ENCODE results near the gene SCUBE3. TPM values are rescaled to one million over a fixed set of nuclear protein-coding genes. Genes with fewer than 3 reads are reported as not detected.

The SCUBE3 gene
- total RNA-seq, 1 donor from 2014 or later = 0.02 TPM

DNA sequence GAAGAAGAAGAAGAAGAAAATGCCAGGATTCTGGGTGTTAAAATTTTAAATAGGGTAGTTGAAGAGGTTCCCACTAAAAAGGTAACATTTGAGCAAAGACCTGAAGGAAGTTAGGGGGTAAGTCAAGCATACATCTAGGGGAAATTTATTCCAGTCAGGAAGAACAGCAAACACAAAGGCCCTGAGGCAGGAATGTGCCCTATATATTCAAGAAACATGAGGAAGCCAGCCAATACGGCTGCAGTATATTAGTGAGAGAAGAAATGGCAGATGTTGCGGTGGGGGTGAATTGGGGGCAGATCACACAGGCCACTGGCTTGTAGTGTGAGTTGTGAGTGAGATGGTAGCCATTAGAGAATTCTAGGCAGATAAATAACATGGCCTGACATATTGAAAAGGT lies 51.8 kb downstream of the SCUBE3 start:
- no peaks in the 10 kb centered on the region for H3K27me3 Mint-ChIP-seq
- DNase-seq = no peak
- intact Hi-C loops (cut with micrococcal nuclease) = no loop called here
- H3K36me3 Mint-ChIP-seq (ENCODE audit: low read depth) = peaks cover 7% of the 10 kb centered on the region
- H3K4me3 Mint-ChIP-seq = no peak overlapping the region
- H3K27ac Mint-ChIP-seq = no peak overlapping the region
- H3K9me3 Mint-ChIP-seq = no peaks in the 10 kb centered on the region
- peaks cover 21% of the 10 kb centered on the region for H3K4me1 Mint-ChIP-seq

DNA sequence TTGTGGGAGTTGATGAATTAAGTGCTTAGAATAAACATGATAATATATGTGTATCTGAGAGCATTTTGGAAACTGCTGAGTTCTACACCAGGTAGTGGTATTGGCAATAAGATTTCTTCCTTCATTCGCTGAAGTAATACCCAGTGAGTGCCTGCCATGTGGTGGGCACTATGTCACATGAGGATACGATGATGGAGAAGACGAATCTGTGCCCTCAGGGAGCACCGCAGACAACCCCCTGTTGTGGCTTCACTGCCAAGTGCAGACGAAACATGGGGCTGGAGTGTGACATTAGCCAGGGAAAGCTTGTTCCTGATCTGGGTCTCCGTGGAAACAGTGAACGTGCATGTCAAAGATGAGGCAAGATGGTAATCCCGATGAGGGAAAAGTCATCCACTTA lies 53.7 kb downstream of the SCUBE3 start:
- intact Hi-C loops (cut with micrococcal nuclease) = no loop called here
- H3K27me3 Mint-ChIP-seq = no peaks in the 10 kb centered on the region
- peaks cover 13% of the 10 kb centered on the region for H3K4me1 Mint-ChIP-seq
- H3K27ac Mint-ChIP-seq = no peak overlapping the region
- H3K4me3 Mint-ChIP-seq = no peak overlapping the region
- no peaks in the 10 kb centered on the region for H3K9me3 Mint-ChIP-seq
- peaks cover 11% of the 10 kb centered on the region for H3K36me3 Mint-ChIP-seq (ENCODE audit: low read depth)
- DNase-seq = no peak

DNA sequence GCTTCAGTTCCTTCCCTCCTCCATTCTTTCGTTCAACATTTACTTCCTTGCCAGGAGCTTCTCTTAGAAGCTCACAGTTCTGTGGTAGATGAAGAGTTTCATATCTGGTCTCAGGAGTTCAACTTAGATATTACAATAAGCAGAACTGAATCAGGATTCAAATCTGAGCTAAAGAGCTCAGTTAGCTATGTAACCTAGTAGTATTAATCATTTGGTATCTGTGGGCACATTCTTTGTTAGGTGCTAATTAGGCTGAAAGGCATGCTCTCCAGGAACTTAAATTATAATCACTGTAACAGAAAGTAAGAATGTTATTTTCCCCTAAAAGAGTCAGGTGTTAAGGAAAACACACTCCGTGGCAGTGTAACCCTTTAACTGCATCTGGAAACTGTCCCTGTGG lies 54.1 kb downstream of the SCUBE3 start:
- Mint-ChIP-seq H3K4me1 (peaks cover 8% of the 10 kb centered on the region), H3K9me3 (no peaks in the 10 kb centered on the region)

DNA sequence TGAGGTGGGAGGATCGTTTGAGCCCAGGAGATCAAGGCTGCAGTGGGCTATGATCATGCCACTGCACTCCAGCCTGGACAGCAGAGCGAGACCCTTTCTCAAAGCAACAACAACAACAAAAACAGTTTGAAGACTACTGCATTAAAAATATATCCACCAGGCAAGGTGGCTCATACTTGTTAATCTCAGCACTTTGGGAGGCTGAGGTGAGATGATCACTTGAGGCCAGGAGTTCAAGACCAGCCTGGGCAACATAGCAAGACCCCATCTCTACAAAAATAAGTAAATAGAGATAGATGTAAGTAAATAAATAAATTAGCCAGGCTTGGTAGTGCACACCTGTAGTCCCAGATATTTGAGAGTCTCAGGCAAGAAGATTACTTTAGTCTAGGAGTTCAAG lies 58.2 kb downstream of the SCUBE3 start:
- Mint-ChIP-seq H3K9me3 (no peaks in the 10 kb centered on the region), H3K27me3 (no peaks in the 10 kb centered on the region), H3K4me3 (no peak overlapping the region), H3K36me3 (ENCODE audit: low read depth) (peaks cover 13% of the 10 kb centered on the region), H3K27ac (no peak overlapping the region), H3K4me1 (peaks cover 5% of the 10 kb centered on the region)
- DNase-seq = no peak
- intact Hi-C loops (cut with micrococcal nuclease) = no loop called here

More for the DNA sequence above, 54.1 kb downstream of the SCUBE3 start:
- H3K36me3 Mint-ChIP-seq (ENCODE audit: low read depth) = peaks cover 11% of the 10 kb centered on the region
- H3K4me3 Mint-ChIP-seq = no peak overlapping the region
- no peak for DNase-seq
- no peaks in the 10 kb centered on the region for H3K27me3 Mint-ChIP-seq
- intact Hi-C loops (cut with micrococcal nuclease) = no loop called here
- H3K27ac Mint-ChIP-seq = no peak overlapping the region

DNA sequence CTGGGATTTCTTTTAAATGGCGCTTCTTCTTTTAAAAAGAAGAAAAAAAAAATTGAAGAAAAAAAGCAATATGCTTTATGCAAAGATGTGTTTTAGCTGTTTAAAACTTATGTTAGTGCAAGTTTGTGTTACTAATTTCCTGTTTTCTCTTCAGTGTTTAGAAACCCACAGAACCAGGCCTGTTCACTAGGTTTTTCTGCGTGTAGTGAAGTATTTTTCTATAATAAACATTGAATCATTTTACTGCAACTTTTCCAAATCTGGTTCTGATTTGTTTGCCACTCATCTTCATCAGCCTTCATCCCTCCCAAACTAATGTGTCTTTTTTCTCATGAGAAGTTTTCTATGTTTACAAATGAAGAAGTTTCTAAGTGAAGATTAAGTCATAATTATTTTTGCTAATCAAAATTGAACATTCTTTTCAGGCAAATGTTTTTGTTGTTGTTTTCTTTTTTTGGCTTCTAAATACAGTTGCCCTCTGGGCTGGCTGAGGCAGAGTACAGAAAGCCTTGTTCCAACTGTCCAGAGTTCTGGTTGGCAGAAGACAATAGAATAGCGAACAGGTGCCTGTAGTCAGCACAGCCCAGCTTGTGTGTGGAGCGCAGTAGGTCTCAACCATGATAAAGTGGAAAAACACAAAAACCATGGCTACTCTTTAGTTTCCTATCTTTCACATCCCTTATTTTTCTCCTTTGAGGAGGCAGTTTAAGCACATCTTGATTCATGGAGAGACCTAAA lies 60.2 kb downstream of the SCUBE3 start:
- H3K4me3 Mint-ChIP-seq = no peak overlapping the region

DNA sequence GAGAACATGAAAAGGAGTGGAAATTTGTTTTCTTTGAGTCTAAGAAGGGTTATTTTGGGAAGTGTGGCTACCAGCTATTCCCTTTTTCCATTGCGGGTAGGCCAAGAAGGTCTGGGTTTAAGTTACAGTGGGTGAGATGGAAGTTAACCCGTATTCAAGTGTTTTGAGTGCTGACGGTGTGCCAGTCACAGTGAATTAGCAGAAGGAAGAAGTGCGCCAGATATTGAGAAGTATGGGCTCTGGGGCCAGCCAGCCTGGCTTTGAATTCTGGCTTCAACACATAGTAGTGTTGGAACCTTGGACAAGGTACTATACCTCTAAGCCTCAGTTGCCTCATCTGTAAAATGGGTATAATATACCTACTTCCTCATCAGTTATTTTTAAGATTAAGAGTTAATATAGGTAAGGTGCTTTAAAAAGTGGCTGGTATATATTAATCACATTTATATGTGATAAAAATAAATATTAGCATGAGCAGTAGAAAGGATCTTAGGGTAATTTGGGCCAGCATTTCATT lies 62.0 kb downstream of the SCUBE3 start:
- no peak overlapping the region for H3K4me3 Mint-ChIP-seq
- no peak for DNase-seq
- peaks cover 6% of the 10 kb centered on the region for H3K36me3 Mint-ChIP-seq (ENCODE audit: low read depth)
- H3K27ac Mint-ChIP-seq = no peak overlapping the region
- H3K27me3 Mint-ChIP-seq = no peaks in the 10 kb centered on the region
- peaks cover 2% of the 10 kb centered on the region for H3K4me1 Mint-ChIP-seq
- intact Hi-C loops (cut with micrococcal nuclease) = no loop called here
- H3K9me3 Mint-ChIP-seq = no peaks in the 10 kb centered on the region

More for the DNA sequence above, 60.2 kb downstream of the SCUBE3 start:
- DNase-seq = no peak
- Mint-ChIP-seq H3K9me3 (no peaks in the 10 kb centered on the region), H3K36me3 (ENCODE audit: low read depth) (peaks cover 9% of the 10 kb centered on the region), H3K27me3 (no peaks in the 10 kb centered on the region), H3K4me1 (peaks cover 2% of the 10 kb centered on the region), H3K27ac (no peak overlapping the region)
- intact Hi-C loops (cut with micrococcal nuclease) = no loop called here

DNA sequence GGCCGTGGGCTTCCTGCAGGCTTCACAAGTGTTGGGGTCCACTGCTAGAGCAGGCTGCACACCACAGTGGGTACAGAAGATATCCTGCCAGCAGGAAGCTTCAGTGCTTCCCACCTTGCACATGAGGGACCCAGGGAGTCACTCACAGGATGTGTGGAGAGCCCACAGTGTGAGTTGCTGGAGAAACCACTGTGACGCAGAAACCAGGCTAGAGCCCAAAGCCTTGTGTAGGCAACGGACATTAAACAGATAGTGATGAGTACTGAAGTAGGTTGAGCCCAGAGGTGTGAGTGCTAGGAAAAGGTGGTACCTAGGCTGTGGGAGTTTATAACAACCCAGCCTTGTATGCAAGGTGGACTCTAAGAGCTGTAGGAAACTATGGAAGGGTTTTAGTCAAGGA lies 65.0 kb downstream of the SCUBE3 start:
- Mint-ChIP-seq H3K4me3 (no peak overlapping the region), H3K36me3 (ENCODE audit: low read depth) (peaks cover 20% of the 10 kb centered on the region), H3K9me3 (no peaks in the 10 kb centered on the region), H3K27me3 (no peaks in the 10 kb centered on the region), H3K4me1 (peaks cover 2% of the 10 kb centered on the region), H3K27ac (no peak overlapping the region)
- DNase-seq = no peak
- intact Hi-C loops (cut with micrococcal nuclease) = no loop called here

DNA sequence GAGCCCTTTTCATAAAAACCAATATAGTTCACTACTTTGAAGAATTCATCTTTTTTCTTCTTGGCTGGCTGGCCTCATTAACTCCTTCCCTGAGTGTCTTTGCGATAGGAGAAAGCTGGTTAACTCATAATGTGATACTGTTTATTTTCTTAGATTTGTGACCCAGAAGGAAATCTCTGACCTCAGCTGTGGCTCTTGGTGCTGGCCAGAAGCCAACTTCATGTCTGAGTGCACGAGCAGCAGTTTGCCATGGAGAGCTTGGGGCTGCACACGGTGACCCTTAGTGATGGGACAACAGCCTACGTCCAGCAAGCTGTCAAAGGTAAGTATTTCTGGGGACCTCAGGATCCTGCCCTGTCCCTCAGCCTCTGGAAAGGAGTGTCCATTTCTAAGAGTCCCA lies 67.1 kb downstream of the SCUBE3 start:
- Mint-ChIP-seq H3K27me3 (no peaks in the 10 kb centered on the region), H3K4me3 (no peak overlapping the region)
- intact Hi-C loops (cut with micrococcal nuclease) = no loop called here

DNA sequence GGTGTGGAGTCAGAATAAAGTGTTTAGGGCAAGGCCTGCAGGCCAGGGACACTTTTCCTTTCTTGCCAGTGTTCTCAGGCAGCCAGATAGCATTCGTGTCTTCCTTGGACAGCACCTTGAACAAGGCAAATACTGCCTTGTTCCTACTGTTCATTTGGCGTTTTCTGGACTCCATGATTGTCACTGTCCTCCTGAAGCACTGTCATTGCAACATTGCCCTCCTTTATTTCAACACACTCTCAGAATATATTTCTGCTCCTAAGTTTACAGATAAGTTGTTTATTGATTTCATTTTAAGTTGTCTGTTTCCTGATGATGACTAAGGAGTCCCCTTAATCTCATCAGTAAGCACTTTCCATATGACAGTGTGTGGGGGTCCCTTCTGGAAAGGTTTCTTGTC lies 68.7 kb downstream of the SCUBE3 start:
- Mint-ChIP-seq H3K9me3 (no peaks in the 10 kb centered on the region), H3K36me3 (ENCODE audit: low read depth) (peaks cover 30% of the 10 kb centered on the region), H3K27me3 (no peaks in the 10 kb centered on the region), H3K27ac (no peak overlapping the region), H3K4me3 (no peak overlapping the region), H3K4me1 (no peaks in the 10 kb centered on the region)
- no peak for DNase-seq
- intact Hi-C loops (cut with micrococcal nuclease) = no loop called here

More for the DNA sequence above, 67.1 kb downstream of the SCUBE3 start:
- no peak for DNase-seq
- Mint-ChIP-seq H3K9me3 (no peaks in the 10 kb centered on the region), H3K27ac (no peak overlapping the region), H3K4me1 (no peaks in the 10 kb centered on the region), H3K36me3 (ENCODE audit: low read depth) (peaks cover 23% of the 10 kb centered on the region)

DNA sequence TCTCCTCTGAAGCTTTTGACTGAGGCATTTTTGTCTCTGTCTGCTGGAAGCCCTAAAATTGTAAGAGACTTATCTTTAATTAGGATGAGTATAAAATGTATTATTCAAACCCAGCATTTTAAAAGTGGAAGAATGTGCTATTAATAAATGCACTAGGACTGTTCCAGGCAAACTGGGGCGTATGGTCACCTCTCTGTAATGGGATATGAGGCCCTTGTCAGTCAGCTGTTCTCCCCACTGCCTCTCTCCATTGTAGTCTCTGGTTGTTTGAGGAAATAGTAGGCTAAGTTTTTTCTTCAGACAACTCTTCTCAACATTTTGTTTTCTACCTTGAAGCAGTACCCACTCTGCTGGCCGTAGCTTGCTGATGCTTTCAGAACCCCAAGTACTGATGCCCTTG lies 69.6 kb downstream of the SCUBE3 start:
- Mint-ChIP-seq H3K4me3 (no peak overlapping the region), H3K36me3 (ENCODE audit: low read depth) (peaks cover 30% of the 10 kb centered on the region), H3K27ac (no peak overlapping the region), H3K9me3 (no peaks in the 10 kb centered on the region), H3K27me3 (no peaks in the 10 kb centered on the region), H3K4me1 (no peaks in the 10 kb centered on the region)
- DNase-seq = no peak
- intact Hi-C loops (cut with micrococcal nuclease) = no loop called here

DNA sequence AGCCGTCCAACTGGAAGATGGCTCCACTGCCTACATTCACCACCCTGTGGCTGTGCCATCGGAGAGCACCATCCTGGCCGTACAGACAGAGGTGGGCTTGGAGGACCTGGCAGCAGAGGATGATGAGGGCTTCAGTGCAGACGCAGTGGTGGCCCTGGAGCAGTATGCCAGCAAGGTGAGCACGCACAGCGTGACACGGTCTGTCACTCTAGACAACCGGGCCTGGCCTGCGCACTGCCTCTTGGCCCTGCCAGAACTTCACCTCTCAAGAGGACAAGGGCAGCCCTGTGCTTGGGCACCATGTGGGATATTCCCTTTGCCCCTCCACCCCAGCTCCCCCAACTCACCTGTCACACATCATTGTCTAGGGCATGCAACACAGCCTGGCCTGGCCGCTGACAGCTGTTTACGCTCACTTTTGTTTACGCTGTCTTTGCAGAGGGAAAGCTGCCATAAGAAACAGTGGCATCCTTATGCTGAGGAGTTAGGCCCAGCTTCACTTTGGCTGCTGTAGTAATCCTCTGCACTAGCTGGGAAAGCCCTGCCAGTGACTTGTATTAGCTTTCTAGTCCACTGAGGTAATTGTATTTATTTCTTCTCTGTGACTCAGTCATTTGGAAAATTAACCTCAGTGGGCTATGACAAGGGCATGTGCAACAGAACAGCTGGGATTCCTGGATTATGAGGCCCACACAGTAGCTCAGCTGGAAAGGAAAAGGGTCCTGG lies 74.1 kb downstream of the SCUBE3 start:
- no peak for DNase-seq
- no peaks in the 10 kb centered on the region for H3K27me3 Mint-ChIP-seq
- H3K4me3 Mint-ChIP-seq = no peak overlapping the region
- H3K4me1 Mint-ChIP-seq = no peaks in the 10 kb centered on the region
- intact Hi-C loops (cut with micrococcal nuclease) = no loop called here
- peaks cover 39% of the 10 kb centered on the region for H3K36me3 Mint-ChIP-seq (ENCODE audit: low read depth)
- no peak overlapping the region for H3K27ac Mint-ChIP-seq
- no peaks in the 10 kb centered on the region for H3K9me3 Mint-ChIP-seq

DNA sequence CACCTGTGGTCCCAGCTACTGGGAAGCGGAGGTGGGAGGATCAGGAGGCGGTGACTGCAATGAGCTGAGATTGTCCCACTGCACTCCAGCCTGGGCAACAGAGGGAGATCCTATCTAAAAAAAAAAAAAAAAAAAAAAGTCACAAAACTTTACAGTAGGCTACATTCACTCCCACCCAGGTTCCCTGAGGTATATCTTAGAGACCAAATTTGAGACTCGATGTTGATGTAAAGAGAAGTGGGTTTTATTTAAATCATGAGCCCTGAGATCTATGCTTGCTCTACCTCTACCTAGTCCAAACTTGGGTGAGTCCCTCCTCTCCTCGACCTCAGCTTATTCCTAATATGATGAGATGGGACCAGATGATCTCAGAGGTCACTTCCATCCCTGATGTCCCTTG lies 75.1 kb downstream of the SCUBE3 start:
- no peak for DNase-seq
- Mint-ChIP-seq H3K9me3 (no peaks in the 10 kb centered on the region), H3K4me1 (no peaks in the 10 kb centered on the region), H3K27ac (no peak overlapping the region), H3K27me3 (no peaks in the 10 kb centered on the region), H3K4me3 (no peak overlapping the region), H3K36me3 (ENCODE audit: low read depth) (peaks cover 30% of the 10 kb centered on the region)
- intact Hi-C loops (cut with micrococcal nuclease) = no loop called here

DNA sequence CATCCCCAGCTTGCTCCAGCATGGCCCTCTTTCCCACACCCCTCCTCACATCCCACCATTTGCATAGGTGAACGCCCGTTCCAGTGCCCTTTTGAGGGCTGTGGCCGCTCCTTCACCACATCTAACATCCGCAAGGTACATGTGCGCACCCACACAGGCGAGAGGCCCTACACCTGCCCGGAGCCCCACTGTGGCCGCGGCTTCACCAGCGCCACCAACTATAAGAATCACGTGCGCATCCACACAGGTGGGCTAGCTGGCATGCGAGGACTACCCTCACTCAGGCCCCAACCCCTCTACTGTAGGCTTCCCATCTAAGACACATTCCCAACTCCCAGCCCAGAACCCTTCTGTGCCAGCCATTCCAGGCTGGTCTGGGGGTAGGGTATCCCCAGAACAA lies 77.7 kb downstream of the SCUBE3 start:
- no peak overlapping the region for H3K27ac Mint-ChIP-seq
- DNase-seq = no peak
- H3K4me1 Mint-ChIP-seq = peaks cover 4% of the 10 kb centered on the region
- no peaks in the 10 kb centered on the region for H3K9me3 Mint-ChIP-seq
- no peak overlapping the region for H3K4me3 Mint-ChIP-seq
- H3K36me3 Mint-ChIP-seq (ENCODE audit: low read depth) = peaks cover 32% of the 10 kb centered on the region
- H3K27me3 Mint-ChIP-seq = no peaks in the 10 kb centered on the region
- intact Hi-C loops (cut with micrococcal nuclease) = no loop called here

DNA sequence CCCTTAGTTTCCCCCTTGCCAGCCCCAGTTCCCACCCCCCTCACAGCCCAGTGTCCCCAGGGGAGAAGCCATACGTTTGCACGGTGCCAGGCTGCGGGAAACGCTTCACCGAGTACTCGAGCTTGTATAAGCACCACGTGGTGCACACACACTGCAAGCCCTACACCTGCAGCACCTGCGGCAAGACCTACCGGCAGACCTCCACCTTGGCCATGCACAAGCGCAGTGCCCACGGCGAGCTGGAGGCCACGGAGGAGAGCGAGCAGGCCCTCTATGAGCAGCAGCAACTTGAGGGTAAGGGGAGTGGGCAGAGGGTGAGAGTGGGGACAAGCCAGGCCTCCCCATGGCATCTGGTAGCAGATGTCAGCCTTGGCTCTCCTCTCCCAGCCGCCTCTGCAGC lies 78.7 kb downstream of the SCUBE3 start:
- H3K27ac Mint-ChIP-seq = no peak overlapping the region
- no peaks in the 10 kb centered on the region for H3K27me3 Mint-ChIP-seq
- DNase-seq = no peak
- intact Hi-C loops (cut with micrococcal nuclease) = no loop called here
- H3K4me1 Mint-ChIP-seq = peaks cover 7% of the 10 kb centered on the region
- no peaks in the 10 kb centered on the region for H3K9me3 Mint-ChIP-seq
- peaks cover 29% of the 10 kb centered on the region for H3K36me3 Mint-ChIP-seq (ENCODE audit: low read depth)
- H3K4me3 Mint-ChIP-seq = no peak overlapping the region
